GM19328 (cell line): ENCODE measurements around the gene DDX59.

Experiments
- ATAC-seq: cut with Tn5 transposase; IDR thresholded peaks from one replicate; pipeline ENCODE4 v1.9.1; 2021; ENCODE audit warnings: mild to moderate bottlenecking, moderate library complexity; ENCODE audit not compliant: unreplicated experiment

DDX59 gene

DNA sequence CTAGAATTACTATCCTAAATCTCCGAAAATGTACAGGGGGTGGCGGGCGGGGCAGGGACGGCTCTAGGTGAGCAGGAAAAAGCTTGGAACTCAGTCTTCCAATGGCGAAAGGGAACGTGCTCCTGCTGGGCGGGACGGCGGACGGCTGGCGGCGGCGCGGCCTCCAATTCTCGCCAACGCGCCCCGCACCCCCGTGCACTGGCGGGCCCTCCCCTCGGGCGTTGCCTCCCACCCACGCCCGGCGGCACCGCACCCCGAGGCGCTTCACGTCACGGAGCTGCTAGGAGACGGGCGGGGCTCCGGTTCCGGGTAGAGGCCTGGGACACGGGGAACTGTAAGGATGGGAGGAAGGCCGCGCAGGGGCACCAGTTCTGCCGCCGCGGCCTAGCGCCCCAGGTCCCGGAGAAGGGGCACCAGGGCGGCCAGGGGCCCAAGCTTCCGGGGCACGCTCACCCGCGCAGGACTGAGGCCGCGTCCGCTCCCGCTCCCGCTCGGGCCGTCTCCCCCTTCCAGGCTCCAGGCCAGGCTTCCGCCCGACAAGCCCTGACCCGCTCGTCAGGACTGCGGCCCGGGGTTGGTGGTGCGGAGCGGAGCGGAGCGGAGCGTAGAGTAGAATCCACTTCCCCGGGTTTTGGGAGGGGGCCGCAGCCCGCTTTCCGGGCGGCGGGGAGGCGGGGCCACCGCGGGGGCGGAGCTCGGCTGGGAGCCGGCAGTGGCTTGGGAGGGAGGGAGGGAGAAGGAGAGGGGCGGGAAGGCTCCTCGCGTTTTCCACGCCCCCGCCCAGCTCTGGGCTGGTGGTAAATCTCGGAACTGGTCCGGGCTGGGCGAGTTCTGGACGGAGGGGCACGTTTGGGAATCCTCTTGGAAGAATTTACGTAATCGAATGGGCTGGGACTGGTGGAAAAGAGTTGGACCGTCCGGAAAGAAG, at the start of gene DDX59:
TSS of gene DDX59 (minus strand) at position 594 of the 928 bp plus-strand sequence. CDS start 3,167 bp downstream, outside the sequence.
- ATAC-seq, result peak; percentile 83

DNA sequence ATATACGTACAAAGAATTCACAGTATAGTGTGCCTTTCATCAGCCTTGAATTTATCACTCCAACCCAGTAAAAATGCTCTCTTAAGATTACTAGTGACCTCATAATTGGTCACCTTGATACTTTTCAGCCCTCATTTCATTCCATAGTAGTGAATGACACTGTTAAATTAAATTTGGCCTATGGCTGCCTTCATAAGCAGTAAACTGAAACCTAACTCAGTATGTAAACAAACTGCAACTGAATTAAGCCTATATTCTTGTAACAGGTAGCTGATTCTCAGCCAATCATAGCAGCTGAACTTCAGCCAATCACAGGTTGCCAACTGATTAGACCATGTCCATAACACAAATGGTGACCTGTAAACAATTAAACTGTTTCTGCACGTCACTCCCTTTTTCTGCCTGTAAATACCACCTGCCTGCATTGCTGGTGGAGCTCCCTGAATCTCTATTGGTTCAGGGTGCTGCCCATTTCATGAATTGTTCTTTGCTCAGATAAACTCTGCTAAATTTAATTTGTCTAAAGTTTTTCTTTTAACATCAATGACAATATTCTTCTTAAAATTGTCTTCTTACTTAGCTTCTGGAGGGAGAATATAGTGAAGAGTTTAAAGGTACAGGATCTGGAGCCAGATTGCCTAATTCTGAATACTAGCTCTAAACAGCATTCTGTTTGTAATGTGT, 44.9 kb upstream of the DDX59 start:
- ATAC-seq, result no peak

DNA sequence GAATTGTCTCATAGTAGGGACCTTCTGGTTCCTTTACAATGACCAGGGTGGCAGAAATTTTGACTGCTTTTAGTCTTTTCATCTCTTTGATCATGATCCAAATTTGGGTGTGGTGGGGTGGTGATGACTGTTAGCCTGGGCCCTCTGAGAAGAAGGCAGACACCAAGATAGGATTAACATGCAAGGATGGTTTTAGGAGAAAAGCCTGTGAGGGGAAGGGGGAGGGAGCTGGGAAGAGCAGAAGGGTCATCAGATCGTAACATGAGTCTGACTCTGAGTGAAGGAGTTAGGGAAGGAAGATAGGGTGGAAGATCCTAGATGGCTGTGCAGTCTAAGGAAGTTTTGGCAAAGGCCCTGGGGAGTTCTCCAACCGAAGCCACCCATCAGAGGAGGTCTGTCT, 40.5 kb upstream of the DDX59 start:
- ATAC-seq, result no peak

DNA sequence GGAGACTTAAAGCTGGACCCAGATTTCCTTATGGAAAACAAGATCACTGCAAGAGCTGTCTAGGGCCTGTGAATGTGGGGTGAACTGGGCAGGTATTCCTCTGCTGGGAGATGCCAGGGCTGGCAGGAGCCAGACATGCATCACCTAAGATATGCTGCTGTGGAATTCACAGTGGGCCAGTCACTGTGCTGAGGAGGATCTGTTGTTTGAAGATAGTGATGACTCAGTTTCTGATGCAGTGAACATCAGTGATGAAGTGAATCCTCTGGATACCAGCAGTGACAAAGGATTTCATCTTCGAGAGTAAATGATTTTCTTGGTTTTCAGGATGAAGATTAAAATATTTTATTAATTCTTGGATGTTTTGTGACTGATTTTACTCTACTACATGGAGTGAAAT, 39.1 kb upstream of the DDX59 start:
- no peak for ATAC-seq

DNA sequence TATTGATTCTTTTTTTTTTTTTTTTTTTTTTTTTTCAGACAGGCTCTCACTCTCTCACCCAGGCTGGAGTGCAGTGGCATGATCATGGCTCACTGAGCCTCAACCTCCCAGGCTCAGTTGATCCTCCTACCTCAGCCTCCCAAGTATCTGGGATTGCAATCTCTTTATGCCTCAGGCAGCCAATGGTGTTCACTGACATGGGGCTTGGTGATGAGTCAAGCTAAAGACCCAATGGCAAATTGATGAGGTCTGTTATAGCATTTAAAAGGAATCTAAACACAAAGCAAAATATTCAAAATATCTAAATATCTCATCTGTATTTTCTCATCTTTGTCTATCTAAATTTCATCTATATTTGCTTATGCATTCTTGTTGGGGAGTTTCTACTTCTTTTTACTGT, 38.5 kb upstream of the DDX59 start:
- no peak for ATAC-seq

DNA sequence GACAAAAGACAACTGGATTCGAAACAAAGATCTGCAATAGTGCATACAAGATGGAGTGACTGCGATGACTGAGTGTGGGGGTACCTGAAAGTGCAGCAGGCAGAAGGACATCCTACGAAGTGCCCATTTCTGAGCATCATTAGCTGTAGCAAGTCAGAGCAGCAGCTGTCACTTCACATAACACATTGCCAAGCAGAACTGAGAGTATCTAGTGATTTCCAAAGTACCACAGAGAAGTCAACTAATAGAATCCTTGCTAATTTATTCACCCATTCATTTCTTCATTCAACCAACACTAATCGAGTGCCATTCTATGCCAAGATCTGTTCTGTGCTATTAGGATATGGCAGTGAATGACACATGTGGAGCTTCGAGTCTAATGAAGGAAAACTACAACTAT, 37.4 kb upstream of the DDX59 start:
- no peak for ATAC-seq

DNA sequence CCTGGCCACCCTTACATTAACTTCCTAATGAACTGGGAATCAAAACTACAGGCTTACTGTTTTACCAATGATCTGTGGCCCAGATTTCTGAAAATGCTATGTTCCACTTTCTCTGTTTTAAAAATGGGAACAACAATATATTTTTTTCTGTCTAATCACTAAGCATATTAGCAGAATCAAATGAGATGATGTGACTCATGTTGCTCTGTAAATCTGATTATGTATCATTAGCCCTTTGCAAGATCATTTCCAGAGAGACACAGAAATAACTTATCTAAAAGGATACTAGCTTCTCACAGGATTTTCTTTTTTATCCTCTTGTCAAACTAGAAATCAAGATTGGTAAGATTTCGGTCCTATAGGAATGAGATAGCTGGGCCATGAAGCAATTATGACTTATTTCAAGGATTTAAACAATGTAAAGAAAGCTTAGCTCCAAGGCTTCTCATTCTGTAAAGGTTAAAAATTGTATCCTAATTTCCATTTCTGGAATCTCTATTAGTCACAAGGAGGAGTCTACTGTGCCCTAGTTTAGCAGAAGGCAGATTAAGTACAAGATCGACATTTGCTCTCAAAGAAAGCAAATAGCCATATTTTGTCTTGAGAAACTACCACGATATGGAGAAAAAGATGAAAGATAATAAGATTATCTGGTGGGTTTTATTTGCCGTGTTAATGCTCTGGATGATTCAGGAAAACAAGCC, 36.6 kb upstream of the DDX59 start:
- ATAC-seq, result no peak

DNA sequence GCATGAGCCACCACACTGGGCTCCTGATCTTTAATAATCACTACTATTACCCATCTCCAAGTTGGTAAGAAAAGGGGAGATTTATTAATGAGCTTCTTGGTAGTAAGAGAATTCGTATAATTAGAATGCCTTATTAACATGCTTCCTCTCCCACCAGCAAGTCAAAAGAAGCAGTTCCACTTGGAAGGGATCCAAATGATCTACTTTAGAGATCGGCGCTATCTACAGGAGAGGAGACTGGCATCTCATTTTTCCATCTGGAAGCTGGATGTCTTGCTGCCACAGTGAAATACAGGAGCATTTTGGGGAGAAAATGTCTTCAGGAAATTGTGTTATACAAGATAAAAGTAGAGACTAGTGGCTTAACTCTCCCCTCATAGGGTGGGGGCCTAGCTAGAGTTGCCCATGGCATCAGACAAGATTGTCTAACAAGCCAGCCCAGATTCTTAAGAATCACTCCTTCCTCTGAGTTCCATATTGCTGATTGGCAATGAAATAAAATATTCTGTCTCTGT, 35.3 kb upstream of the DDX59 start:
- ATAC-seq, result no peak

DNA sequence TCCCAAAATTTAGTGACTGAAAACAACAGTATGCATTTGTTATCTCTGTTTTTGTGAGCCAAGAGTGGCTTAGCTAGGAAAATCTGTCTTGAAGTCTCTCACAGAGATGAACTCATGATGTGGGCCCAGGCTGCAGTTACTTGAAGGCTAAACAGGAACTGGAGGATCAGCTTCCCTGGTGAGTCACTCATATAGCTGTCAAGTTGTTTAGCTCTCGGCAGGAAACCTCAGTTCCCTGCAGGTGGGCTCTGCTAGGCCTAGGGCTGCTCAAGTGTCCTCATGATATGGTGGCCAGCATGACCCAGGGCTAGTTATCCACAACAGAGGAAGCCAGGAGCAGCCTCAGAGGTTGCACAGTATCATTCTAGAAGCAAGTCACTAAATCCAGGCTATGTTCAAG, 30.2 kb upstream of the DDX59 start:
- no peak for ATAC-seq

DNA sequence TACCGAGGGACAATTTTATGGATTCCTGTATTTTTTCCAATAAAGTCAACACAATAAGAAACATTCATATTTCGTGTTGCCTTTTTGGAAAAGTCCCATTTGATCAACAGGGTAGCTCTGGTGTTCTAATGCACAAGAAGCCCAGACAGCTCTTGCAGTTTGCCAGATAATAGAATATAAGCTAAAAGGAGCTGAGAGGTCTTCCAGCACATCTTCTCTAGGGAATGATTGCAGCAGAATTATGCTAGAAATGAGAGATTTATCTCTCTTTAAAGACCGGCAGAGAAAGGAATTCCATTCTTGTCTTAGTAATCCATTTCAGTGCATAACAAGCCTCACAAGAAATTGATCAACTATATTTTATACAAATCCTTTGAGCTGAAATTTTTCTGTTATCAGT, 25.0 kb upstream of the DDX59 start:
- ATAC-seq, result no peak

DNA sequence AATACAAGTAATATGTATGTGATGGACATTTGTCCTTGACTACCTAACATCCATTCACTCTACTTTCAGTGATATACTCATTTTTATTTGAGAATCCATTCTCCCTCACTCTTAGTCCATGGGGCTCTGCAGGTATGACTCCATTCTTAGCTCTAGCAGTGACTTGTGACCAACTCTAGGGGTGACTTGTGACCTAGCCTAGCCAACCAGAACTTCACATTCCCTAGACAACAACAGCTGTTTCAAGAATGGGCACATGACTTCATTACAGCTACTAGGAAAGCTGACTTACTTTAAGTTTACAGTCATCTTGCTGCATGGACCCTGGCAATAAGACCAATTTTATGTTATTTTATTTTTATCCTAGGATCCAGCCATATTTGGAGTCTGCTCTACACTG, 23.6 kb upstream of the DDX59 start:
- no peak for ATAC-seq

DNA sequence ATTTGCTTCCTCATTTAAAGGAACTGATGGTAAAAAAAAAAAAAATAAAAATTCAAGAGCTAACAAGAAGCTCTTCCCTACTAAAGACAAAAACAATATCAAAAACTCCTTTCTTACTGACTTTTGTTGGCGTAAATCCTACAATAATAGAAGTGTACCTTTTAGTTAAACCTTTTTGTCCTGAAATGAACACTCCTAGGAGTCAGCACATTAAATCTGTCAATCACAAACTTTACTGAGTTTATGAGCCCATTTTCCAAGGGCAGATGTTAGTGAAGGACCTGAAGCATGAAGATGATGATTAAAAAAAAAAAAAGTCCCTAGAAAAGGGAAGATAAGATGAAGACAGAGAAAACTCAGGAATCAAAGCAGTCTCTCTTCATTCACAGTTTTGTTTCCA, 22.6 kb upstream of the DDX59 start:
- ATAC-seq, result no peak

DNA sequence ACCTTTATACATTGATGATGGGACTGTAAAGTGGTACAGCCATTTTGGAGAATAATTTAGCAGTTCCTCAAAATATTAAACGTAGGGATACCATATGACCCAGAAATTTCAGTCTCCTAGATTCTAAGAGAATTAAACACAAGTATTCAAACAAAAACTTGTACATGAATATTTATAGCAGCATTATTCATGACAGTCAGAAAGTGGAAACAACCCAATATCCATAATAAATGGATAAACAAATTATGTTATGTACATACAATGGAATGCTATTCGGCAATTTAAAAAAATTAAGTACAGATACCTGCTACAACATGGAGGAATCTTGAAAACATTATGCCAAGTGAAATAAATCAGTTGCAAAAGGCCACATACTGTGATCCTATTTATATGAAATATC, 16.9 kb upstream of the DDX59 start:
- ATAC-seq, result no peak

DNA sequence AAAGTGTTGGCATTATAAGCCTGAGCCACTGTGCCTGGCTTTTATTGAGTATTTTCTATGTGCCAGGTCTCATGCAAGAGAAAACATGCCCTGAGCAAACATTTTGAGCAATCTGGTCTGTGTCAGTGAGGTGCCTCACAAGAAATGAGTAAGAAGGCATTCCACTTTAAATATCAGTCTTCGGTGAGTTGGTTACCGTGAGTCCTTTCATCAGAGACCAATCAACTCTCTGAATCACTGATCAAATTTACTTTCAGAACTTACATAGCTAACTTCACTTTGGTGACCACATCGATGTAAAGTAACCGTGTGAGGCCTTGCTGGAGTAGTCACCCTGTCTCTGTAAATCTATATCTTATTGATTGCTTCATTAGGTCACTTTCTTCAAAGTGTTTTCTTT, 14.3 kb upstream of the DDX59 start:
- ATAC-seq, result no peak

DNA sequence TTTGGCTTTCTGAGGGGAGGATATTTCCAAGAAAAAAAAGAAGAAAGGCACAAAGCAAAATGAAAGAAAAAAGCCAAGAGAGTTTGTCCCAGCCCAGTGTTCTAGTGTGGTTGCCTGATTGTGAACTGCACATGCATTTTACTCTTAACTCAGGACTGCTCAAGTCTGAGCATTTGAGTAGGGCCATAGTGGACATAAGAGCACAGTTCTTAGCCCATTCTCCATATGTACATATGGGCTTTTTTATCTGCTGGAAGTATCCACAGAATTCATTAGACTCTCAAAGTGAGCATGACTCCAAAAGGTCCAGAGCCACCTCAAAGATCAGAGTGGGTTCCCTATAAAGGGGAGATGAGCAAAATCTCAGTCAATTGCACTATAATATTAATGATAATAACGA, 13.6 kb upstream of the DDX59 start:
- no peak for ATAC-seq

DNA sequence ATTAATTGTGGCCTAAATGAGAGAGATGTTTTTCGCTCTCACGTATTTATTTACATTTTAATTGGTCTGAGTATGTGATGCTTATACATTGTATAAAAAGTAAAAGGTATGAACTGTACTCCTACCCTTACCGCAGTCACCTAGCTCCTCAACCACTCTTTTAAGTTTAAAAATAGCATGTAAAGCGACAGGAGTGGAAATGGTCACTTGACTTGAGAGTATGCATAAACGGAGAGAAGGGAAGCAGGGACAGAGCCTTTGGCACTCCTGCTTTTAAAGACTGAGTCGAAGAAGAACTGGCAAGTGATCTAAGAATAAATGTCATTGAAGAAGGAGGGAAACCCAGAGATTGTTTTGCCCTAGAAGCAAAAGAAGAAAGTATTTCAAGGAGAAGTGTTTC, 11.5 kb upstream of the DDX59 start:
- no peak for ATAC-seq

DNA sequence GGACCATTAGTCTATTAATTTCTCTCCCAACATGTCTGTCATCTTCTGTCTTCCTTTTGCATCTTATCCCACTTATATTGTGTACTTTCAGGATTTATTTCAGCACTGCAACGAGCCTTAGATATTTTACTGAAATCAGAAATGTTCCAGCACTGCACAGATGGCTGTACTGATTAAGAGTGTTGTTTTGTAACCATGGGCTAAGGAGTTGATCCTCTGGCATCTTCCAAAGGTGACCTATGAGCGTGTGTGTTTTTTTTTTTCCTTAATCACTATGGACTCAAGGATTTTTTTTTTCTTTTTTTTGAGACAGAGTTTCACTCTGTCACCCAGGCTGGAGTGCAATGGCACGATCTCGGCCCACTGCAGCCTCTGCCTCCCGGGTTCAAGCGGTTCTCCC, 7.1 kb upstream of the DDX59 start:
- ATAC-seq, result no peak

DNA sequence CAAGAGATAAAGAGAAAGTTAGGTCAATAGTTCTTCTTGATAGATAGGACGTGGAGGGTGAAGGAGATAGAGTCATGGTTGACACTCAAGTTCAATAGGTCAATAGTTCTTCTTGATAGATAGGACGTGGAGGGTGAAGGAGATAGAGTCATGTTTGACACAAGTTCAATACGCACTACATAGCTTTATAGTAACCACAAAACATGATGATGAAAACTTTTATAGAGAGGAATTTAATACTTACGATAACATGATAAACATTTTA, 5.8 kb upstream of the DDX59 start:
- no peak for ATAC-seq

DNA sequence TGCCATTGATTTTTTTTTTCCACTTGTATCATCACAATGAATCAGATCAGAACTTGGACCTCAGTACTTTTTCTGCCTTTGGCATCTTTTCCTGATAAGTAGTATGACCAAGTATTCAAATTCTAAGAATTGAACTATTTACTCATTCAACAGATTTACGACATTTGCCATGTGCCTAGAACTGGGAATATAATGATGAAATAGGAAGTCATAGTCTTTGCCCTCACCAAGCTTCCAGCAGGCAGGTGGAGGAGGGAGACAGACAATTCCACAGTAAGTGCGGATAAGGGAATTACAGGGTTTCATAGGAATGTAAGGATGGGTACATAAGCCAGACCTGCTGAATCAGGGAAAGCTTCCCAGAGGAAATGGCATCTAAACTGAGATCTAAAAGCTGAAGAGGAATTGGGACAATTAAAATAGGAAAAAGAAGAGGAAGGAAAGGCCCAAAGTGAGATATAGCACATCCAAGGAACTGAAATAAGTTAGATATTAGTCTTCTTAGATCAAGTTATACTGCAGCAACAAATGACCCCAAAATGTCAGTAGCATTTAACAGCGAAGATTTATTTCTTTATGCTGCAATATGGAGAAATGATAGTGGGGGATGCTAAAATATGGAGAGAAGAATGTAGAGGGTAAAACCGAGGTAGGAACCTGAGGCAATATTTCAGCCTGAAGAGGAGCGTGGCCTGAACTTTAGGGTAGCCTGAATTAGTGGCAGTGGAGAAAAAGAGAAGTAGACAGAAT, 5.3 kb upstream of the DDX59 start:
- ATAC-seq, result no peak

DNA sequence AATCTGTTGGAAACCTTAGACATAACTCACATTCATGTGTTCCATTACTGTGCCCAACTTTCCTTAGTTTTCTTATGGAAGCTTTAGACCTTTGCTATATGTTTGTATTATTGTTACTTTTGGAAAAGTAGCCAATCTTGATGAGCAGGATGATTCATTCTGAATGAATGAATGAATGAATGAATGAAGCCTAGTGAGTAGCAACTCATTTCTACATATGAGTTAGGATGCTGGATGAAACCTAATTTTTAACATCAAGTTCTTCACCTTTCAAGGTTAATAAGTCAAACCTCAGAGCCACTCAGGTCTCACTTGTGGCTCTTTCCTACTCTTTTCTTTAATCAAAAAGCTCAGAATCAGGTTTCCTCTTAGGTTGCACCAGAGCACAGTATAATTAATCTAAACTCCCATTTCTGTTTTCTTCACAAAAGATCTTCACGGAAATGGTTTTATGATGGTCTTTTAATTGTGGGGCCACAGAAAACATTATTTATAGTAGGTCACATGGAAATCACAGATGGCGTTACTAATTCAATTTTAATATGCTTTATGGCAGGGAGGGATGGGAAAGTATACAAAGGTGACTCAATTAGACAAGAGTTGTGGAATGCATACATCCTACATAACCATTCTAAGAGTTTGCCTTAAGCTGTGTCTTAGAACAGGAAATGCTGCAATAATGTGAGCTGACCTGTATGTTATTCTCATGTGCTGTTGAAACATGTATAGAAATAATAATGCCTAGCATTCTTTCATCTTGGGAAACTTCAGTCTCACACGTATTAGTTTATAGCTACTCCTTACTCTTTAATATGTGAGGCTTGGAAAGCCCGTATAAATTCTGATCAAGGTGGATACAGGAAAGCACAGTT, 4.5 kb upstream of the DDX59 start:
- no peak for ATAC-seq
